Measurements from ENCODE around the gene PODN.

The PODN gene

DNA sequence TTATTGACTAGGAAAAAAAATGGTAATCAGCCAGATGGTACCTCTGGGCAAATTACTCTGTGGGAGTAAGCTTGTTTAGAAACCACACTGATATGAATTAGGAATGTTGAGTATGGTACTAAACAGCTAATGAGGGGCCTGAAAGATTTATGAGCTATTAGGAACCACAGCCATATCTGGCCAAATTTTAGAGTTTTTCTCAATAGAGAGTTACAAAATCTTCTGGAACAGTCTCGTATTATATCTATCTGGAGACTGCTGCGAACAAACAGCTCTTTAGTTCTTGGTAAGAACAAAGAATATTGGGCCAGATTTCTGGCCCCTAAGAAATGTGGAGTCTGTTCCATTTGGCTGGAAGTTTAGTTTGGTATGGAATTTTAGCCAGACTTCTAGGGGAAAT, 4.9 kb upstream of the PODN start:
- DNase-seq, result no peak

DNA sequence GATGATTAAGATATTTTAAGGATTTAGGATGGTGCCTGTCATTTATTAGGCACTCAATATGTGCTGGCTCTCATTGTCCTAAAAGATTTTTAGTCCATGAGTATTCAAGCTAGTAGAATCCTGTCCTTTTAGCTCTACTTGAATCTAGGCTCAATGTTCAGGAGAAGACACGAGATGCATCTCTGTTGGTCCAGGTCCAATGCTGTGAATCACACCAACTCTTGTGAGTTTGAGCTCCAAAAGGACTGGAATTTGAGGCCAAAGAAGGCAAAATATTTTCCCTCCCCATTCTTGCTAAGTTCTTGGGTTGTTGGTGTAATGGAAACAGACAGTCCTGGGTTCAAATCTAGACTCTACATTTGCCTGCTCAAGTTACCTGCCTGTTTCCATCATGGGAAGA, 1.4 kb upstream of the PODN start:
- DNase-seq, result no peak

DNA sequence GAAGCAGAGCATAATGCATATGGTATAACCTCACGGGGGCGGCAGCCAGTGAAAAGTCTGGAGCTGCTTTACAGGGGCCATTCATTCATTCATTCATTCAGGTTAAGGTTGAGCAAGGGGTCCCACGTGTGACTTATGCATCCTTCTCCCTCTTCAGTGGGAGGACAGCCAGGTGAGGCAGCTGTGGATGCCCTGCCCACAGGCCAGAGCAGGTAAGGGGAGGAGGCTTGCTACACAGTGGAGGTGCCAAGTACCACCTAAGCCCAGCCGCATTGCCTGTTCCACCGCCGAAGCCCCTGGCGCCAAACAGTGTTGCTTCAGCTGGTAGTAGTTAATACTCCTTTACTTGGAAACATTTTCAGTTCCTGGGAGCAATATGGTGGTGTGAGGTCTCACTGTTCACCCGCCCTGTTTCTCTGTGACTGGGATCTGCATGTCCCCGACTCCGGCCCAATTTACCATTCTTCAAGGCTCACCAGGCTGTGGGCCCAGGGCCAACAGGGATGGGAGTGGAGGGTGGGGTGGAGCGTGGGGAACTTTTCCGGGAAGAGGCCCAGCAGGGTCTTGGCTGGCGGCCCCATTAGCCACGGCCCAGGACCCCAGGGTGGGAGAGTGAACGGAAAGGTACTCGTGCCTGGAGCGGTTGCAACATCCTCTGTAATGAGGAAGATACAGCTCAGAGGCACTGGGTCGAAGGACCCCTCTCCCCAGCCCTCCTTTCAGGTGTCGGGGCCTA, 722 bp upstream of the PODN start:
- DNase-seq, result peak; percentile 66

DNA sequence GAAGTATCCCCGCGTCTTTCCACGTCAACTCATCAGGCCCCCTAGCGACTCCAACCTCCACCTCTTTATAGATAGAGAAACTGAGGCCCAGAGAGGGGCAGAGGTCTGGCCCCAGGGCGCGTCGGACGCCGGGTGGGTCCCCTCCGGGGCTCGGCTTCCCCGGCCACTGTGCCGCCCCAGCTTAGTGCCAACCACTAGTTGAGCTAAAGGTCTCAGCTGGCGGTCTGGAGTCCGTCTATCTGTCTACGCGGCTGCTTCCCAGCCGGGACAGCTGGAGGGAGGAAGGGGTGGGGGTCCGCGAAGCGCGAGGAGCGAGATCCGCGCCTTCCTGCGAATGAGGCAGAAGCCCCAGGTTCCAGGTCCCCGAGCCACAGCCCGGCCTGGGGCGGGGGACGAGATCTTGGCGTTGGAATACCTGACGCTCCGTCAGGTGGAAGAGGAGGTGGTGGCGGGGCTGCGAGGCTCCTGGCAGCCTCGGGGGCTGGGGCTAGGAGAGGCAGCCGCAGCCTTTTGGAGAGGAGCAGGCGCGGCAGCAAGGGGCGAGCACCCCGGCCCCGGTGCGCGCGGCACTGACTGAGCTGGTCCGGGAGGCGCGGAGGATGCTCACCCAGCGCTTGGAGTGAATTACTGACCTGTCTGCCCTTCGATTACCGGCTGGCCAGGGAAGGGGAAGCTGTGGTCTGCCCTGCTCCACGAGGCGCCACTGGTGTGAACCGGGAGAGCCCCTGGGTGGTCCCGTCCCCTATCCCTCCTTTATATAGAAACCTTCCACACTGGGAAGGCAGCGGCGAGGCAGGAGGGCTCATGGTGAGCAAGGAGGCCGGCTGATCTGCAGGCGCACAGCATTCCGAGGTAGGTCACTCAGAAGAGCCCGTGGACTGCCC, 937 bp downstream of the PODN start:
- DNase-seq, result peak; percentile 48

DNA sequence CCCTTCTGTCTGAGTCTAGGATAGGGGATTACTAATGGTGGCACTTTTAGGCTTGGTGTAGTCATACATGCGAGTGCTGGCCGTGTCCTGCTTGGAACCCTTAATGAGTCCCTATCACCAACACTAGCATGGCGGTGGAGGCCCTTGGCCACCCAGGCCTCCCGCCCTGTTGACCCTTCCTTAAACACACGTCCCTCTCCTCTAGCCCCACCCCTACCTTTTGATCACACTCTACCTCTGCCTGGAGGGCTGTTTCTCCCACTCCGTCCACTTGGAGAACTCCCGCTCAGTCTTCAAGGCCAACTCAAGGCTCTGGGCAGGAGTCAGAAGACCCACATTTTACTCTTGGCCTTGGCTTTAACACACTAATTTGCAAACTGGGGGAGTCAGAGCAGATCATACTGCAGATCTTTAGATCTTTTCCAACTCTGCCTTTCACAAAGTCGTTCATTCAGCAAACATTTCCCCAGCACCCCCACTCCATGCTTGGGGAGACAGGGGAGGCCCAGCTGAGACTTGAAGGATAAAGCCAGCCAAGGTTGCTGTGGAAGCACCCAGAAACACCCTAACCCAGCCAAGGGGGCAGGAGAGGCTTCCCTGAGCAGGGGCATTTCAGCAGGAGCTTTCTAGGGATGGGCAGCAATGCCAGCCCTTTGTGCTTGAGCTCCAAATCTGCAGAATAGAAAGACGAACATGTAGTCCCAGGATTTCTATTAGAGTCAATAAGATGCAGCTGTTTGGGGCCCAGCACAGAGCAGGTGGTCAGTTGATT, 1.9 kb downstream of the PODN start:
- no peak for DNase-seq

DNA sequence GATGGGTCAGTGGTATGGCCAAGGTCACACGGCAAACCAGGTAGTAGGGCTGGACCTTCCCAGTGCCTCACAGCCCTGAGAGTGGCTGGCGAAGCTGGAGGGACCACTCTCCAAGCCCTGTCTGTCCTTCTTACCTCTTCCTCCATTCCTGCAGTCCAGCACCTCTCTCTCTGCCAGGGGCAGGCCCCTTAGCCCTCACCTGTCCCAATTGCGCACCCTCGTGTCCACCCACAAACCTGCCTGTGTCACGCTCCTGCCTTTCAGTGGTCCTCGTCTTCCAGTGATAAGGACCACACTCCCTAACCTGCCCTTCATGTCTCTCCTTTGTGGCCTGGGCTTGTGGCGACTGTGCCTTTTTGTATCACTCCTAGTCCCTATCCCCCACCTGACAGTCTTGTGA, 3.4 kb downstream of the PODN start:
- DNase-seq, result no peak

DNA sequence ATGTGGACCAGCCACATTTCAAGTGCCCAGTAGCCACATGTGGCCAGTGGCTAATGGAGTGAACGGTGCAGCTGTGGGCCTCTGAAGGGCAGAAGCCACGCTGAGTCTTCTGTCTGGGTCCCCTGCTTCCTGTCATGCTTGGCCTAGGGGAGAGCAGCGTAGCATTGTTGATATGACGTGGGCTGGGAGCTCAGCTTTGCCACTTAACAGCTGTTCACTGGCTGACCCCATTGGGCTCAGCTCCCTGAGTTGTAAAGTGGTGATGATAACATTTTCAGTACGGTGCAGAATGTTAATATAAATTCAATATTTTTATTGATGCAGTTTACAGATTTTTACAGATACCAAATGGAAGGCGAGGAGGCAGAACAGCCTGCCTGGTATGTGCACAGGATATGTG, 4.5 kb downstream of the PODN start:
- DNase-seq, result no peak

DNA sequence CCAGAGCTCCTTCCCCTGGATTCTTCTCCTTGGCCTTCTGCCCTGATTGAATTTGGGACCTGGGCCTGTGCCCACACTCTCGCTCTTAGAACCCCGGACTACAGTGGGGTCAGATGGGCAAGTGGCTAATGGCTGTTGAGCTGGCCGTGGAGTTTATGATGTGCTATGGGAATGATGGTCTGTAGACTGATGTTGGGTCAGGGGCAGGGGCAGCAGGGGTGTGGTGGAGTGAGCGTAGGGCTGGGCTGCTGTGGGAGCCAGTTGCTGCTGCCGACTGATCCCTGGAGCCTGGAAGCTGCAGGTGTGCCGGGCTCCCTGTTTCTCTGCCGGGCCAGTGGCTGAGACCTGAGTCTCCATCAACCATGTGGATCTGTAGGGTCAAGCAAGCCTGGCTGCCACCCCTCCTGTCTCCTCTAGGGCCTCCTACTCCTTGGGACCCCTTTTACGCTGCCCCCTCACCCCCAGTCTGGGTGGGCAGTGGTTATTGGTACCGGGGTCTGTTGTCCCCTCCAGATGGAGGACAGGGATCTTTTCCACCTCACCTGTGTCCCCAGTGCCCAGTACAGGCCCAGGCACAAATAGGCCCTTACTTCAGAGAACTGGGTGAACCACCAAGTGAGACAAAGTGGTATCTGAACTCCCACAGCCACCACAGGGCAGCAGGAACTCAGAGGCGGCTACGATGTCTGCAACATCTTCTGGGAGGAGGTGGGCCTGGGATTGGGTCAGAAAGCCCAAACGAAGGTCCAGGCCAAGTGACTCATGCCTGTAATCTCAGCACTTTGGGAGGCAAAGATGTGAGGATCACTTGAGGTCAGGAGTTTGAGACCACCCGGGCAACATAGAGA, 5.1 kb downstream of the PODN start:
- no peak for DNase-seq

DNA sequence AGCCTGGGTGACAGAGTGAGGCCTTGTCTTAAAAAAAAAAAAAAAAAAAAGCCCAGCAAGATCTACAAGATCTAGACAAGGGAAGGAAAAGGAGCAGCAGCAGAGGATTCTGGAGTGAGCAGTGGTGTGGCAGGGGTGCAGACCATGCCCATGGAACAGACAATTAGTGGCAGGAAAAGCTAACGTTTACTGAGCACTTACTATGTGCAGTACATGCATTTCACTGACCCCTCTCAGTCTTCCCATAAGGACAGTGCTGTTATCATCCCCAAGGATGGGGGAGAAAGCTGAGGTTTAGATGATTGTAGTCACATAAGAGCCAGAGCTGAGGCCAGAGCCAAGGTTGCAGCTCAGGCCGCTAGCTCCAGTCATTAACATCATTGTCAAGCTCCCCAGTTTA, 5.9 kb downstream of the PODN start:
- DNase-seq, result no peak

DNA sequence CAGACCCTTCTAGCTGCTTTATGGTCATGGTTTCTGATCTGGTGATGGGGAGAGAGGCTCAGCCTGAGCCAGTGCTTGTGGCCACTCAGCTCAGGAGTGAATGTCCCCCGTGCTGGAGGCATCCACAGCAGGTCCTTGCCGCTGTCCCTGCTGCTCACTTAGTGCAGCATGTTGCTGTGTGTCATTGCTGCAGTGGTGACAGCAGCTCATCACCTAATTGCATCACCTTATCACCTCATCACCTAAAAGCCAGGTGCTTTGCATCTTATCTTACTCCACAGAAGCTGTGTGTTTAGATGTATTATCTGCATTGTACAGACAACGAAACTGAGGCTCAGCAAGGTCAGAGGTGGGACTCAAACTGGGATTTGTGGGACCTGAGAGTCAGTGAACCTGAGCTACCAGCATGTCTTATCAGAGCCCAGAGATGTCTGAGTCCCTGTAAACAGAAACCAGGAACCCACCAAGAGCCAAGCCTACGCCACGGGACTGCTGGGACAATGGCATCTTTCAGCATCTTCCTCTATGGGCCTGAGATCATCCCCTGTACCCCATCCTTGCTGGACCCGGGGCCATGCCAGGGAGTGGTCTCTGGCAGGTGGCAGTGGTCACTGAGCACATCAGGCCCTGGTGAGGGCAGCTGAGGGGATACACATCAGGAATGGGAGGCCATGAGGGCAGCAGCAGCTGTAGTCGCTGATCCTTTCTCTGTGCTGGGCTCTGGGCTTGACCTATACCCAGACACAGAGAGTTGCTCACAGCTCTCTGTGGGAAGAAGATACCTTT, 6.5 kb downstream of the PODN start:
- no peak for DNase-seq

DNA sequence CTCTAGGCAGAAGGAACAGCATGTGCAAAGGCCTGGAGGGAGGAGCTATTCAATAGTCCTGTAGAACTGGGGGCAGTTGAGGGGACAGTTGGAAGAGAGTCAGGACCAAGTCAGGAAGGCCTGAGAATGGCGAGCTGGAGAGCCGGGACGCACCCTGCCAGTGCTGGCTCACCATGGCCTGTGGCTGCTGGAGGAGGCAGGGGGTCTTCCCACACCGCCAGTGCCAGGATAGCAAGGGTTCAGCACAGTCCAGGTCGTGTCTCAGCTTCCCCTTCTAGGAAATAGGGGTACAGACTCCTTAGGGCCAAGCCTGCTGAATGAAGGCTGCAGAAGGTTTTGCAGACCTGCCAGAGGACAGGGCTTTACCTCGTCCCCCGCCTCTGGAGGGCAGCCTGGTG, 7.3 kb downstream of the PODN start:
- no peak for DNase-seq

DNA sequence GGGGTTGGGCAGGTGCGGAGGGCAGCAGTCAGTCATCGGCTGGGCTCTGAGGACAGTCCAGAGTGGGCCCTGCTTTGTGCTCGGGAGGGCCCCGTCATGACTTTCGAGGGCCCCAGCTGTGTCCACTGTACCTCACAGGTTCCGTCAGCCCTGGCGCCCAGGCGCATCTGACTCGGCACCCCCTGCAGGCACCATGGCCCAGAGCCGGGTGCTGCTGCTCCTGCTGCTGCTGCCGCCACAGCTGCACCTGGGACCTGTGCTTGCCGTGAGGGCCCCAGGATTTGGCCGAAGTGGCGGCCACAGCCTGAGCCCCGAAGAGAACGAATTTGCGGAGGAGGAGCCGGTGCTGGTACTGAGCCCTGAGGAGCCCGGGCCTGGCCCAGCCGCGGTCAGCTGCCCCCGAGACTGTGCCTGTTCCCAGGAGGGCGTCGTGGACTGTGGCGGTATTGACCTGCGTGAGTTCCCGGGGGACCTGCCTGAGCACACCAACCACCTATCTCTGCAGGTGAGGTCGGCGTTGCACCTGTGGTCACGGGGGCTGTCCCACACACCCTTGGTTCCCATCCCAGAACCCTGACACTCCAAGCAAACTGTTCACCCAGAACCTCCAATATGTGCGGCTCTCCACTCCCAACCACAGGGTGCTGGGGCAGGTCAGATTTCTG, 7.8 kb downstream of the PODN start:
- peak; percentile 1 for DNase-seq

DNA sequence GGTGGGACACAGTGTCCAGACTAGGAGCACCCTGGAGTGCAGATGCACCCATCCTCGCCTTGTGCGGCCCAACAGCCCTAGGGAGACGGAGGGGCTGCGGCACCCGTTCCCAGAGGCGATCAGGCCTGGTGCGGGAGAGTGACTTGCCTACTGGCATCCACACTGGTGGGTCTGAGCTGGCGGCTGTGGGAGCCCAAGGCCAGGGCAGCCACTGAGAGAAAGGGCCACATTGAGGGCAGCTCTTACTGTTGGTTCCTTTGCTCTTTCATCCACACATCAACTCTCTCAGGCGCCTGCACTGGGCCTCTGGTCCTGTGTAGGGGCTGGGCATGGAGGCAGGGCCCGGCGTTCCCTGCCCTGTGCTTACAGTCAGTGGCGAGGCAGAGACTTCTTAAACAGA, 8.6 kb downstream of the PODN start:
- DNase-seq, result peak; percentile 0

DNA sequence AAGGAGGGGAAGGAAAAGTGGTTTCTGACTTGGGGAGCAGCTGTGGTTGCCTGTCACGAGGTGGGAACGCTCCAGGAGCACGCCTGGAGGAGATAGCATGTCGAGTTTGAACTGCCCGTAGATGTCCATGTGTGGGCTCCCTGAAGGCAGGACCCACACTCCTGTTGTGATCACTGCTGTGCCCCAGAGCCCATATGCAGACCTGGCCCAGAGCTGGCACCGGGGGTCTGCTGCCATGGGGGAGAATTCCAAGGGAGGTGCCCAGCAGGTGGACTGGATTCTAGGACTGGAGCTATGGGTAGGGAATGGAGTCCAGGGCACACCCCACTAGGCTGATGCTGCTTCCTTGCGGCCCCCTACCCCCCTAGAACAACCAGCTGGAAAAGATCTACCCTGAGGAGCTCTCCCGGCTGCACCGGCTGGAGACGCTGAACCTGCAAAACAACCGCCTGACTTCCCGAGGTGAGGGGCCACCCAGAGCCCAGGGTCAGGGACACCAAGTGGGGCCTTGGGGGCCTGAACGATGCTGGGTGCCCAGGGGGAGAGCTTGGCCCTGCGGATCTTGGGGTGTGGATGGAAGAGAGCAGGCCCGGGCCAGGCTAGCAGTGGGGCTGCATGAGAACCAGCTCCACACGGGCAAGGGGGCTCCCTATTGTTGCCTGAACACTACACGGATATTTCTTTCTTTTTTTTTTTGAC, 9.3 kb downstream of the PODN start:
- peak; percentile 5 for DNase-seq

DNA sequence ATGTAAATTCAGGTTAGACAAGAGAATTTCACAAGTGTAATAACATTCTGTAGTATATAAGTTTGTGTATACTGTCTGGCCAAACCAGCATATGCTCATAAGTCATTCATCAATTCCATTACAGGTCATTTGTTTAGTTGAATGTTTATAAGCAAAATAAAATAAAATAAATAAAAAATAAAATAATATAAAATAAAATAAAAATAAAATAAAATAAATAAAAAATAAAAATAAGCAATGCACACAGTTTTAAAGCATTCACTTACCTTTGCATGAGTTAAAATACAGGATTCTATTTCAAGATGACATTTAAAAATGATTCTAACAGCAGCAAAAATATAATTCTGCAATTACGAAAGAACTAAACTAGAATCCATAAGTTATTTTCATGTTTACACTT, 9.9 kb downstream of the PODN start:
- no peak for DNase-seq

DNA sequence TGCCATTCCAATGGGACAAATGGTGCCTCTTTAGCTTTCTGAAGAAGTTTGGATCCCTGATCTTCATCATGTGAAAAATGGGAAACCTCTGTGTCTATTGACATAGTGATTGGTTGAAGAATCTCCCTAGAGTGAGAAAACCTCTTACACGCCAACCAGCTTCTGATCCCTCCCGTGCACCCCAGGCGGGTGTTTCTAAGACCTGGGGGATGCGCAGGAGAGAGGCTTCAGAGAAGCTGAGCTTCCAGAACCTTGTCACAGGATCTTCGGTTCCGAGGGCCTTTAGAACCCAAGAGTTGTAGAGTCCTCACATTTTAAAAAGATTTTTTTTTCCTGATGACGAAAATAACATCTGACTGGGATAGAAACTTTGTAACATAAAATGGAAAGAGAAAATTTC, 11.3 kb downstream of the PODN start:
- no peak for DNase-seq

DNA sequence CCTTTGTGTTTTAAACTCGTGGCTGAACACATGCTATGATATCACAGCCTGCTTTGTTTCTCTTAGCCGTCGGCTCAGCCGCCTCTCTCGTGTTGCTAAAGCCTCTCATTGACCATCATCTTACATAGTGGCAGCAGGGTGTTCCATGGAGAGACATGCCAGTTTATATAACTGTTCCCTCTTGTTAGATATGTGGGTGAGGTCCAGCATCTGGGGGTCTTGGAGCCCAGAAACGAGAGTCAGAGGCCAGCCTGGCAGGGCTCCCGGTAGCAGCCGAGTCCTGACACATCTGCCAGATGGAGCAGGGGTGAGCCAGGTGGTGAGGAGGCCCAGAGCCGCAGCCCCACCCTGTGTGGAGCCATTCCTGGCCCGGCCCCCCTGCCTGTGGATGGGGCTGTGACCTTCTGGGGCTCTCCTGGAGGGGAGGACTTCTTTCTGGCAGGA, 11.9 kb downstream of the PODN start:
- peak; percentile 52 for DNase-seq

DNA sequence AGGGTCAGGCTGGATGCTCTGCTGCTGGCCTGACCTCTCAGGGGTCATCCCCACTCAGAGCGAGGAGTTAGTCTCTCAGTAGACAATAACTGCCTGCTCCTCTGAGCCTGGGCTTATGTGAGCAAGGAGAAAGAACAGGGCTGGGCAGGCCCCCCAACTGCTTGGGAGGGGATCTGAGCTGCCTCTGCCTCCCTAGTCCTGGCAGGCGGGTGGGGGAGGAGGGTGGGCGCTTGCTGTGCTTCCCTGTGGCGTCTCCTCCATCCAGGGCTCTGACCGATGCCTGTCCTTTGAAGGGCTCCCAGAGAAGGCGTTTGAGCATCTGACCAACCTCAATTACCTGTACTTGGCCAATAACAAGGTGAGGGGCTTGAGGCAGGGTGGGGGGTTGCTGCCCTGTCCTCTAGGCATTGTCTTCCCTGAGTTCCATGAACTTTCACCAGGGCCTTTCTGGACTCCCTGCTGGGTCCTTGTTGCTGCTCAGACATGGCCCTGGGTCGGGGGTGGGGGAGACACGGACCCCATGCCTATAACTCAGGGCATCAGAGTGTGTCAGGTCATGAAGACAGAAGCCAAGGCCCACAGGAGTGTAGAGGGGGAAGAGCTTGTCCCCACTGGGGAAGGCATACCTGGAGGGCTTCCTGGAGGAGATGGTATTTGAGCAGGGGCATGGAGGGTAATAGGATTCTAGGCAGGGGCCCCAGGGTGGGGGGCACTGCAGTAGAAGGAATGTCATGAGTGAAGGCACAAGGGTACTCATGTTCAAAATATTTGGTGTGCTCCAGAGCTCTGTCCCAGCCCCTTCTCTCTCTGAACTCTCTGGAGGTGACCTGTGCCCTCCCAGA, 12.5 kb downstream of the PODN start:
- no peak for DNase-seq

DNA sequence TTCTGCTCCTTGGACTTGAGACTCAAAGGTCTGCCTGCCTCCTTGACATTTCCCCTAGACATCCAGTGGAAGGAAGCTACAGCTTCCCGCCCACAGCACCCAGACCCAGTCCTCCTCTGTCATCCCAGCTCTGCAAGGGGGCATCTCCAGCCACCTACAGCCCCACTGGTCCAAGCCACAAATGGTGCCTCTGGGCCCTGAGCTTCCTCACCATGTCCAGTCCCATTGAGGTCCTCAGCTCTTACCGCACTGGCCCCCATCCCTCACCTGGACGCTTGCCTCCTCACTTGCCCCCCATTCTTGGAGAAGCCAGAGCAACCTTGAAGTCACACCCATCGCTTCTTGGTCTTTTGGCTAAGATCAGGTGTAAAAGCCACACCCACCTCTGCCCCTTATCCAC, 13.2 kb downstream of the PODN start:
- no peak for DNase-seq

DNA sequence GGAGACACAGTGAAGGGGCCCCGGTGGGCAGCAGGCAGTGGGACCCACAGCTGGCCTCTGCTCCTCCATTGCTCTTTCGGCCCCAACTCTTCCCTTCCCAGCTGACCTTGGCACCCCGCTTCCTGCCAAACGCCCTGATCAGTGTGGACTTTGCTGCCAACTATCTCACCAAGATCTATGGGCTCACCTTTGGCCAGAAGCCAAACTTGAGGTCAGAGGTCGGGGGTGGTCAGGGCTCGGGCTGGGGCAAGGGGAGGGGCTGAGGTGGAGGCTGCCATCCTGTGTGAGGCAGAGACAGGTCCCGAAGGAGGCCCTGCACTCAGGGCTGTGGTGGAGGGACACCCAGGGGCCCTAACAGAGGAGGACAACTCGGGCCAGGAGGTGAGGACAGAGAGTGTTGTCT, 13.7 kb downstream of the PODN start:
- no peak for DNase-seq
